A673 (cell line): Measurements from ENCODE around the gene RIPOR3. TPM values are rescaled to one million over a fixed set of nuclear protein-coding genes. Genes with fewer than 3 reads are reported as not detected.

Experiments
- BruUV-seq: library from RNA; stranded (reverse); fragments of 400-500 nt; replicated peaks from 2 replicates; lab custom pipeline; 2021; lab: Mats Ljungman, UMichigan
- CTCF ChIA-PET: fragments of 300-600 bp; sonication (Branson Sonifier 250); formaldehyde crosslinking; loops from one replicate; lab custom pipeline; 2022; ENCODE audit warnings: antibody characterized with exemption; lab: Charles Lee
- POLR2A ChIA-PET: fragments of 300-600 bp; sonication (Branson Sonifier 250); formaldehyde crosslinking; loops from one replicate; lab custom pipeline; 2022; ENCODE audit warnings: antibody characterized with exemption; ENCODE audit not compliant: low non-redundant PET; lab: Charles Lee
- DNase-seq: peaks from one replicate; pipeline ENCODE4 v3.0.0-alpha.2; 2015; ENCODE audit warnings: low spot score
- H3K27ac ChIP-seq: fragments of 200-600 bp; sonication (generic); 2 replicates; pipeline ENCODE4 v1.5.1; 2016; ENCODE audit warnings: mixed run types, low read depth, mild to moderate bottlenecking, mixed read lengths, antibody characterized with exemption, low read length; ENCODE audit not compliant: poor library complexity, severe bottlenecking
- H3K27me3 ChIP-seq: fragments of 200-600 bp; sonication (generic); replicated peaks from 2 replicates; pipeline ENCODE4 v1.6.1; 2017; ENCODE audit warnings: mixed run types, low read depth, mild to moderate bottlenecking, mixed read lengths, antibody characterized with exemption, low read length; ENCODE audit not compliant: insufficient read depth, poor library complexity
- H3K36me3 ChIP-seq: fragments of 200-600 bp; sonication (generic); 2 replicates; pipeline ENCODE4 v1.6.1; 2016; ENCODE audit warnings: mixed run types, mild to moderate bottlenecking, mixed read lengths, antibody characterized with exemption, low read length; ENCODE audit not compliant: insufficient read depth, poor library complexity, severe bottlenecking
- H3K4me1 ChIP-seq: fragments of 200-600 bp; sonication (generic); 2 replicates; pipeline ENCODE4 v1.6.1; 2017; ENCODE audit warnings: mixed run types, mild to moderate bottlenecking, mixed read lengths, antibody characterized with exemption, low read length; ENCODE audit not compliant: insufficient read depth, poor library complexity, severe bottlenecking
- H3K4me3 ChIP-seq: fragments of 200-600 bp; sonication (generic); 2 replicates; pipeline ENCODE4 v1.5.1; 2016; ENCODE audit warnings: low read depth, mixed run types, mild to moderate bottlenecking, mixed read lengths, low read length; ENCODE audit not compliant: poor library complexity, severe bottlenecking
- H3K9me3 ChIP-seq: fragments of 200-600 bp; sonication (generic); 2 replicates; pipeline ENCODE4 v1.6.1; 2016; ENCODE audit warnings: mixed run types, low read depth, mild to moderate bottlenecking, mixed read lengths, antibody characterized with exemption, low read length; ENCODE audit not compliant: poor library complexity, severe bottlenecking
- EZH2 ChIP-seq: fragments of 200-600 bp; sonication (generic); IDR thresholded peaks from 2 replicates; pipeline ENCODE4 v1.6.1; 2017; ENCODE audit warnings: borderline replicate concordance, low read depth, mild to moderate bottlenecking, mixed read lengths, antibody characterized with exemption, low read length; ENCODE audit not compliant: poor library complexity, severe bottlenecking
- intact Hi-C: fragments of 100-400 bp; cut with micrococcal nuclease; formaldehyde crosslinking; loops from one replicate; pipeline ENCODE4 v1.10.0; 2022; ENCODE audit not compliant: unreplicated experiment
- total RNA-seq: library from RNA; stranded (reverse); gene quantifications from 2 replicates; pipeline ENCODE4 v1.2.3, GENCODE V29; 2021
- TF ChIP-seq, protein P1 (sequence below): fragments of 300-800, 200-600 bp; sonication (generic); conservative IDR thresholded peaks from 2 replicates; pipeline ENCODE4 v1.5.1; 2017; ENCODE audit warnings: low read depth, mild to moderate bottlenecking, antibody characterized with exemption, low read length, moderate library complexity, mixed read lengths

Gene RIPOR3
- total RNA-seq, 1 experiment from 2014 or later, result 19.1 TPM

- Histone ChIP-seq H3K27ac (peak overlapping the region; percentile 16), H3K9me3 (no peaks in the 10 kb centered on the region), H3K4me1 (no peaks in the 10 kb centered on the region), H3K36me3 (no peaks in the 10 kb centered on the region), H3K4me3 (no peak overlapping the region), H3K27me3 (no peaks in the 10 kb centered on the region)
- BruUV-seq, result no TSS peak
- ChIA-PET CTCF (no interaction called here), POLR2A (no interaction called here)
- no peak for TF ChIP-seq EZH2
- no peak for DNase-seq
- intact Hi-C loops, result no loop called here
Observed at GRCh38 chr20:50598074-50598473, 93.3 kb downstream of the RIPOR3 start.

GRCh38 chr20:50597406-50597969, 93.9 kb downstream of the RIPOR3 start:
- Histone ChIP-seq H3K27me3 (no peaks in the 10 kb centered on the region), H3K27ac (no peak overlapping the region), H3K9me3 (no peaks in the 10 kb centered on the region), H3K4me3 (no peak overlapping the region), H3K36me3 (no peaks in the 10 kb centered on the region), H3K4me1 (no peaks in the 10 kb centered on the region)
- no peak for TF ChIP-seq EZH2
- BruUV-seq, result no TSS peak
- DNase-seq, result no peak
- ChIA-PET CTCF (no interaction called here), POLR2A (no interaction called here)
- intact Hi-C loops, result no loop called here

DNA sequence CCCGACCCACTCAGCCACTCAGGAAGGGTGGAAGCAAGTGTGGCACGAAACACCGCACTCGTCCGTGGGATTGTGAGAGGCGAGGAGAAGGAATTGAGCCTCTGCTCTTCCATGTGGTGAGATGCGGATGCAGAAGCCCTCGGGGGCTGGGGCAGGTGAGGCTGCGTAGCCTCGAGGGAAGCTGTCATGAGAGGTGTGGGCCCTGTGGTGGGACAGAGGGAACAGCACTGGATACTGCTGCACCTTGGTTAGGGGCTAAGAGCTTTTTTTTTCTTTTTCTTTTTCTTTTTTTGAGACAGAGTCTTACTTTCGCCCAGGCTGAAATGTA, 94.7 kb downstream of the RIPOR3 start:
- no peak for DNase-seq
- POLR2A ChIA-PET, result no interaction called here

DNA sequence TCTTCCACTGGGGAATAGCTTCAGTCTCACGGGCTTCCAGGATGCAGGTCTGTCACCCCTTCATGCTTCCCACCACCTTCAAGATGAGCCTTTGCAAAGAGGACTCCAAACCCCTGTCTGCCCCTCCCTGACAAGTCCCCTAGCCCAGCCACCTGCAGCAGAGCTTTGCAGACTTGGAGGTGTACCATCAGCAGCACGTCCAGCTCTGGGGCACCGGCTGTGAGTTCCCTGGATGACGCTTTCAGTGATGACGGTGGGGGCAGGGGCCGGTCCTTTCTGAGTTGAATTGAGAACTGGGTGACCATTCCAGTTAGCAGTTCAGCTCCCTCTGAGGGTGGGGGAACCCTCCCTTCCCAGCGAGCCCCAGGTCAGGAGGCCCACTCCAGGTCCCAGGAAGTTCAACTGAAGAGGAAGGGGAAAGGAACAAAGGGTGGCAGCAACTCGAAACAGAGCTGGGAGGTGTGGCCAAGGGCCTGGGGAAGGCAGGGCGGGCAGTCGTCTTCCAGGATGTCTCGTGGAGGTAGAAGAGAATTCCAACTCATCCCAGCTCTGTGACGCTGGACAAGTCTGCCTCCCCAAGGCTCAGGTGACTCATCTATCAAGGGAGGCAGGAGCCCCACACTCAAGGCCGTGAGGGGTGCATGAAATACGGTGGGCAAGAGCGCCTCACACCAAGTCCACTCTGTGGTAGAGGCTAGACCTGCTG, 95.2 kb downstream of the RIPOR3 start:
- Histone ChIP-seq H3K27ac (no peak overlapping the region), H3K4me1 (no peaks in the 10 kb centered on the region), H3K36me3 (no peaks in the 10 kb centered on the region), H3K4me3 (no peak overlapping the region), H3K27me3 (no peaks in the 10 kb centered on the region), H3K9me3 (no peaks in the 10 kb centered on the region)
- POLR2A ChIA-PET, result no interaction called here
- no TSS peak for BruUV-seq
- CTCF ChIA-PET, result no interaction called here
- intact Hi-C loops, result no loop called here
- no peak for TF ChIP-seq EZH2
- TF ChIP-seq, protein P1, sequence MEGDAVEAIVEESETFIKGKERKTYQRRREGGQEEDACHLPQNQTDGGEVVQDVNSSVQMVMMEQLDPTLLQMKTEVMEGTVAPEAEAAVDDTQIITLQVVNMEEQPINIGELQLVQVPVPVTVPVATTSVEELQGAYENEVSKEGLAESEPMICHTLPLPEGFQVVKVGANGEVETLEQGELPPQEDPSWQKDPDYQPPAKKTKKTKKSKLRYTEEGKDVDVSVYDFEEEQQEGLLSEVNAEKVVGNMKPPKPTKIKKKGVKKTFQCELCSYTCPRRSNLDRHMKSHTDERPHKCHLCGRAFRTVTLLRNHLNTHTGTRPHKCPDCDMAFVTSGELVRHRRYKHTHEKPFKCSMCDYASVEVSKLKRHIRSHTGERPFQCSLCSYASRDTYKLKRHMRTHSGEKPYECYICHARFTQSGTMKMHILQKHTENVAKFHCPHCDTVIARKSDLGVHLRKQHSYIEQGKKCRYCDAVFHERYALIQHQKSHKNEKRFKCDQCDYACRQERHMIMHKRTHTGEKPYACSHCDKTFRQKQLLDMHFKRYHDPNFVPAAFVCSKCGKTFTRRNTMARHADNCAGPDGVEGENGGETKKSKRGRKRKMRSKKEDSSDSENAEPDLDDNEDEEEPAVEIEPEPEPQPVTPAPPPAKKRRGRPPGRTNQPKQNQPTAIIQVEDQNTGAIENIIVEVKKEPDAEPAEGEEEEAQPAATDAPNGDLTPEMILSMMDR, result no peak
- no peak for DNase-seq

More for the DNA sequence above, 94.7 kb downstream of the RIPOR3 start:
- Histone ChIP-seq H3K36me3 (no peaks in the 10 kb centered on the region), H3K4me3 (no peak overlapping the region), H3K27ac (no peak overlapping the region), H3K27me3 (no peaks in the 10 kb centered on the region), H3K4me1 (no peaks in the 10 kb centered on the region), H3K9me3 (no peaks in the 10 kb centered on the region)
- no peak for TF ChIP-seq EZH2
- TF ChIP-seq, protein P1, result no peak
- intact Hi-C loops, result no loop called here
- CTCF ChIA-PET, result no interaction called here
- BruUV-seq, result no TSS peak
